SU-DHL-6 (cell line): ENCODE data around the gene SUSD3.

ENCODE experiments used
- EZH2phosphoT487 ChIP-seq: fragments of 200-600 bp; sonication (generic), shearing (Covaris generic); conservative IDR thresholded peaks from 2 replicates; pipeline ENCODE4 v1.6.1; 2018; ENCODE audit warnings: mild to moderate bottlenecking, antibody characterized with exemption, low read length, moderate library complexity, mixed read lengths
- TF ChIP-seq, protein P1 (sequence below): fragments of 200-600 bp; sonication (generic); IDR thresholded peaks from one replicate; pipeline ENCODE4 v1.5.1; 2017; ENCODE audit warnings: antibody characterized with exemption, mild to moderate bottlenecking, low read length, moderate library complexity; ENCODE audit not compliant: insufficient read depth, poor library complexity, severe bottlenecking

GRCh38 chr9:93130861-93131481 lies 72.5 kb downstream of the SUSD3 start:
- TF ChIP-seq, protein P1, sequence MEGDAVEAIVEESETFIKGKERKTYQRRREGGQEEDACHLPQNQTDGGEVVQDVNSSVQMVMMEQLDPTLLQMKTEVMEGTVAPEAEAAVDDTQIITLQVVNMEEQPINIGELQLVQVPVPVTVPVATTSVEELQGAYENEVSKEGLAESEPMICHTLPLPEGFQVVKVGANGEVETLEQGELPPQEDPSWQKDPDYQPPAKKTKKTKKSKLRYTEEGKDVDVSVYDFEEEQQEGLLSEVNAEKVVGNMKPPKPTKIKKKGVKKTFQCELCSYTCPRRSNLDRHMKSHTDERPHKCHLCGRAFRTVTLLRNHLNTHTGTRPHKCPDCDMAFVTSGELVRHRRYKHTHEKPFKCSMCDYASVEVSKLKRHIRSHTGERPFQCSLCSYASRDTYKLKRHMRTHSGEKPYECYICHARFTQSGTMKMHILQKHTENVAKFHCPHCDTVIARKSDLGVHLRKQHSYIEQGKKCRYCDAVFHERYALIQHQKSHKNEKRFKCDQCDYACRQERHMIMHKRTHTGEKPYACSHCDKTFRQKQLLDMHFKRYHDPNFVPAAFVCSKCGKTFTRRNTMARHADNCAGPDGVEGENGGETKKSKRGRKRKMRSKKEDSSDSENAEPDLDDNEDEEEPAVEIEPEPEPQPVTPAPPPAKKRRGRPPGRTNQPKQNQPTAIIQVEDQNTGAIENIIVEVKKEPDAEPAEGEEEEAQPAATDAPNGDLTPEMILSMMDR = no peak
- TF ChIP-seq EZH2phosphoT487 = no peak
